Bronchial epithelial cell (primary cell): ENCODE measurements around the gene CHST8. TPM values are rescaled to one million over a fixed set of nuclear protein-coding genes. Genes with fewer than 3 reads are reported as not detected.
A peak's percentile ranks its signal among the peaks of the same experiment; 100 is the strongest.

Experiments used
- DNase-seq: peaks from one replicate; pipeline ENCODE4 v3.0.0-alpha.2; 2010; ENCODE audit warnings: low read depth
- FAIRE-seq: peaks from 2 replicates; lab custom pipeline; 2011; peaks lifted over from hg19 to GRCh38; lab: Jason Lieb, UNC
- H3K27me3 ChIP-seq: 2 replicates; pipeline ENCODE4 v1.5.1; 2011; ENCODE audit warnings: low read length; ENCODE audit not compliant: control insufficient read depth, insufficient read depth
- H3K36me3 ChIP-seq: 2 replicates; pipeline ENCODE4 v1.5.1; 2011; ENCODE audit warnings: low read length; ENCODE audit not compliant: control insufficient read depth, insufficient read depth
- H3K4me3 ChIP-seq: 2 replicates; pipeline ENCODE4 v1.5.1; 2011; ENCODE audit warnings: mild to moderate bottlenecking, low read depth, low read length, control low read depth
- total RNA-seq: library from RNA; depleted of rRNA; stranded (reverse); fragments of >200 nt; gene quantifications from 2 replicates; pipeline ENCODE4 v1.2.1, GENCODE V29; 2014
- TF ChIP-seq, protein P1 (sequence below): IDR thresholded peaks from 2 replicates; pipeline ENCODE4 v1.5.1; 2011; ENCODE audit warnings: mild to moderate bottlenecking, moderate library complexity, low read length, control low read depth, inconsistent platforms; ENCODE audit not compliant: insufficient read depth, severe bottlenecking

CHST8 gene
- total RNA-seq, 1 donor from 2014 or later = under 0.01 TPM

- Histone ChIP-seq H3K4me3 (no peak overlapping the region), H3K36me3 (no peaks in the 10 kb centered on the region), H3K27me3 (no peaks in the 10 kb centered on the region)
- DNase-seq (no peak), FAIRE-seq (no peak)
- TF ChIP-seq, protein P1, sequence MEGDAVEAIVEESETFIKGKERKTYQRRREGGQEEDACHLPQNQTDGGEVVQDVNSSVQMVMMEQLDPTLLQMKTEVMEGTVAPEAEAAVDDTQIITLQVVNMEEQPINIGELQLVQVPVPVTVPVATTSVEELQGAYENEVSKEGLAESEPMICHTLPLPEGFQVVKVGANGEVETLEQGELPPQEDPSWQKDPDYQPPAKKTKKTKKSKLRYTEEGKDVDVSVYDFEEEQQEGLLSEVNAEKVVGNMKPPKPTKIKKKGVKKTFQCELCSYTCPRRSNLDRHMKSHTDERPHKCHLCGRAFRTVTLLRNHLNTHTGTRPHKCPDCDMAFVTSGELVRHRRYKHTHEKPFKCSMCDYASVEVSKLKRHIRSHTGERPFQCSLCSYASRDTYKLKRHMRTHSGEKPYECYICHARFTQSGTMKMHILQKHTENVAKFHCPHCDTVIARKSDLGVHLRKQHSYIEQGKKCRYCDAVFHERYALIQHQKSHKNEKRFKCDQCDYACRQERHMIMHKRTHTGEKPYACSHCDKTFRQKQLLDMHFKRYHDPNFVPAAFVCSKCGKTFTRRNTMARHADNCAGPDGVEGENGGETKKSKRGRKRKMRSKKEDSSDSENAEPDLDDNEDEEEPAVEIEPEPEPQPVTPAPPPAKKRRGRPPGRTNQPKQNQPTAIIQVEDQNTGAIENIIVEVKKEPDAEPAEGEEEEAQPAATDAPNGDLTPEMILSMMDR = no peak
Measured at GRCh38 chr19:33580645-33581037, 41.1 kb upstream of the CHST8 start.

- TF ChIP-seq, protein P1 = no peak
- Histone ChIP-seq H3K36me3 (no peaks in the 10 kb centered on the region), H3K4me3 (no peak overlapping the region), H3K27me3 (no peaks in the 10 kb centered on the region)
- FAIRE-seq (no peak), DNase-seq (no peak)
Measured at GRCh38 chr19:33582914-33583313, 38.8 kb upstream of the CHST8 start.

GRCh38 chr19:33587150-33587549, 34.6 kb upstream of the CHST8 start:
- no peak overlapping the region for H3K4me3 ChIP-seq
- TF ChIP-seq, protein P1 = no peak
- no peaks in the 10 kb centered on the region for H3K36me3 ChIP-seq
- no peaks in the 10 kb centered on the region for H3K27me3 ChIP-seq
- FAIRE-seq (no peak), DNase-seq (no peak)

- no peak overlapping the region for H3K4me3 ChIP-seq
- H3K36me3 ChIP-seq = no peaks in the 10 kb centered on the region
- TF ChIP-seq, protein P1 = no peak
- no peaks in the 10 kb centered on the region for H3K27me3 ChIP-seq
- DNase-seq (no peak), FAIRE-seq (no peak)
Measured at GRCh38 chr19:33590224-33590623, 31.5 kb upstream of the CHST8 start.

- no peaks in the 10 kb centered on the region for H3K36me3 ChIP-seq
- DNase-seq (no peak), FAIRE-seq (peak; percentile 55)
- no peaks in the 10 kb centered on the region for H3K27me3 ChIP-seq
- no peak overlapping the region for H3K4me3 ChIP-seq
- TF ChIP-seq, protein P1 = no peak
Measured at GRCh38 chr19:33595783-33596182, 26.0 kb upstream of the CHST8 start.

DNA sequence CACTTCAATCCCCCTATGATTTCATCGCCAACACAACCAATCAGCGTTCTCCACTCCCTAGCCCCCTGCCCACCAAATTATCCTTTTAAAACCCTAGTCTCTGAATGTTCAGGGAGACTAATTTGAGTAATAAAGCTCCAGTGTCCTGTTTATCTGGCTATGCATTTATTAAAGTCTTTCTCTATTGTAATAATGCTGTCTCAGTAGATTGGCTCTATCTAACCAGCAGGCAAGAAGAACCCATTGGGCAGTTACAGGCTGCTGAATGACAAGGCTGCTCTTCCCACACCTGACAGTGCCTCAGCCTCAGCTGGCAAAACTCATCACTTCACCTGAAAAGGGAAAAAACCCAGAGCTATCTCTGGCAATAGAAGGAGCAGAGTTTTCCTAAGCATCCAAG, 20.2 kb upstream of the CHST8 start:
- Histone ChIP-seq H3K27me3 (no peaks in the 10 kb centered on the region), H3K36me3 (no peaks in the 10 kb centered on the region), H3K4me3 (no peak overlapping the region)
- TF ChIP-seq, protein P1 = no peak
- DNase-seq (no peak), FAIRE-seq (no peak)
